K562 (cell line): Measurements from ENCODE around the gene FRRS1L.

Experiments
- CTCF ChIP-seq, 3 experiments: IDR thresholded peaks in 2 of 3; conservative IDR thresholded peaks in 1 of 3; 2 replicates each; pipeline ENCODE4 v1.5.1; 2011 to 2012; ENCODE audit warnings: low read length in 3 of 3, mild to moderate bottlenecking in 3 of 3, control low read depth in 2 of 3, improper control_type of control experiment in 1 of 3, inconsistent platforms in 1 of 3, low read depth in 1 of 3, mixed read lengths in 1 of 3, moderate library complexity in 1 of 3; ENCODE audit not compliant: insufficient read depth in 2 of 3
- ETV6 ChIP-seq, 3 experiments: fragments of 150-350 bp in 1 of 3; sonication (generic) in 1 of 3; formaldehyde crosslinking in 1 of 3; IDR thresholded peaks; 2 replicates each; pipeline versions ENCODE4 v1.6.1 to v1.8.0; 2014 to 2022; ENCODE audit warnings: borderline replicate concordance in 2 of 3, low read depth in 2 of 3, antibody characterized with exemption in 1 of 3, low read length in 1 of 3, mild to moderate bottlenecking in 1 of 3, missing genetic modification reagents in 1 of 3
- SIN3A ChIP-seq, 2 experiments: fragments of 150-350 bp in 1 of 2; IDR thresholded peaks; 2 replicates each; pipeline ENCODE4 v1.6.1; 2011 to 2016; ENCODE audit warnings: borderline replicate concordance in 2 of 2, low read depth in 2 of 2, low read length in 2 of 2, mild to moderate bottlenecking in 2 of 2, moderate library complexity in 2 of 2; ENCODE audit not compliant: control insufficient read depth in 1 of 2
- SRSF3 ChIP-seq: fragments of 200-400 bp; formaldehyde crosslinking; IDR thresholded peaks from 2 replicates; pipeline ENCODE4 v1.6.1; 2016; ENCODE audit warnings: mild to moderate bottlenecking, low read length, moderate library complexity; ENCODE audit not compliant: insufficient read depth

- TF ChIP-seq SRSF3, result no peak
- no peak for TF ChIP-seq CTCF (IDR thresholded peaks at IDR 0.05 in 2 of 3, conservative IDR thresholded peaks at IDR 0.05 in 1 of 3; ENCODE audit: insufficient read depth in 2 of 3, low read depth in 1 of 3, low read length in 3 of 3)
- no peak for TF ChIP-seq SIN3A (IDR thresholded peaks at IDR 0.05; ENCODE audit: borderline replicate concordance in 2 of 2, control insufficient read depth in 1 of 2, low read depth in 2 of 2, low read length in 2 of 2)
- no peak for TF ChIP-seq ETV6 (IDR thresholded peaks at IDR 0.05; ENCODE audit: borderline replicate concordance in 1 of 2, low read depth in 2 of 2, low read length in 1 of 2)
- no peak for TF ChIP-seq ETV6 (CRISPR knock-in tag; IDR thresholded peaks at IDR 0.05; ENCODE audit: borderline replicate concordance)
Observed at GRCh38 chr9:109117856-109118807, 48.9 kb downstream of the FRRS1L start.
